ENCODE data around the gene NKX6-2. TPM values are rescaled to one million over a fixed set of nuclear protein-coding genes. Genes with fewer than 3 reads are reported as not detected.

Gene NKX6-2
- total RNA-seq, 2 experiments from 2014 or later = not detected

GRCh38 chr10:132790934-132791829, 5.2 kb upstream of the NKX6-2 start:
- Mint-ChIP-seq H3K36me3 (ENCODE audit: low read depth) (no peaks in the 10 kb centered on the region), H3K4me1 (no peaks in the 10 kb centered on the region), H3K4me3 (no peak overlapping the region), H3K27ac (no peak overlapping the region), H3K9me3 (ENCODE audit: low read depth) (no peaks in the 10 kb centered on the region), H3K27me3 (peaks cover 11% of the 10 kb centered on the region)
- POLR2A ChIA-PET = no interaction called here
- DNase-seq (no peak), ATAC-seq (no peak)
- intact Hi-C loops (cut with DNase I, micrococcal nuclease) = no loop called here
- CTCF ChIA-PET = no interaction called here

- no peaks in the 10 kb centered on the region for H3K4me1 Mint-ChIP-seq
These were observed 4.5 kb upstream of the NKX6-2 start for GRCh38 chr10:132790470-132790869.

GRCh38 chr10:132789659-132790148, 3.8 kb upstream of the NKX6-2 start:
- DNase-seq (no peak), ATAC-seq (no peak)
- Mint-ChIP-seq H3K36me3 (ENCODE audit: low read depth) (no peaks in the 10 kb centered on the region), H3K4me3 (no peak overlapping the region), H3K27ac (no peak overlapping the region), H3K4me1 (no peaks in the 10 kb centered on the region), H3K27me3 (peaks cover 11% of the 10 kb centered on the region), H3K9me3 (ENCODE audit: low read depth) (no peaks in the 10 kb centered on the region)
- CTCF ChIA-PET = interaction anchor here (0.9 kb wide), 1 partner anchor 135 kb away, joined by 4 read pairs; no protein-coding TSS in a partner anchor
- POLR2A ChIA-PET = no interaction called here
- intact Hi-C loops (cut with DNase I, micrococcal nuclease) = loop anchor here (10.0 kb wide), 2 partner anchors 135 to 445 kb away; partner anchors contain the start of genes UTF1 (in 1 of the 2) and VENTX (in 1 of the 2)

More at GRCh38 chr10:132790470-132790869, 4.5 kb upstream of the NKX6-2 start:
- H3K27me3 Mint-ChIP-seq = peaks cover 11% of the 10 kb centered on the region
- no peaks in the 10 kb centered on the region for H3K36me3 Mint-ChIP-seq (ENCODE audit: low read depth)
- H3K4me3 Mint-ChIP-seq = no peak overlapping the region
- H3K27ac Mint-ChIP-seq = no peak overlapping the region
- no peak for DNase-seq
- ATAC-seq = no peak
- POLR2A ChIA-PET = no interaction called here
- intact Hi-C loops (cut with DNase I, micrococcal nuclease) = no loop called here
- H3K9me3 Mint-ChIP-seq (ENCODE audit: low read depth) = no peaks in the 10 kb centered on the region
- CTCF ChIA-PET = interaction anchor here (0.9 kb wide), 1 partner anchor 135 kb away, joined by 4 read pairs; no protein-coding TSS in a partner anchor

- H3K4me3 Mint-ChIP-seq = no peak overlapping the region
- no peak overlapping the region for H3K27ac Mint-ChIP-seq
- DNase-seq (no peak), ATAC-seq (no peak)
- intact Hi-C loops (cut with DNase I, micrococcal nuclease) = loop anchor here (10.0 kb wide), 2 partner anchors 134 to 446 kb away; partner anchors contain the start of genes UTF1 (in 1 of the 2) and VENTX (in 1 of the 2)
- H3K4me1 Mint-ChIP-seq = no peaks in the 10 kb centered on the region
- CTCF ChIA-PET = no interaction called here
- H3K9me3 Mint-ChIP-seq (ENCODE audit: low read depth) = no peaks in the 10 kb centered on the region
- H3K27me3 Mint-ChIP-seq = peaks cover 13% of the 10 kb centered on the region
- H3K36me3 Mint-ChIP-seq (ENCODE audit: low read depth) = no peaks in the 10 kb centered on the region
- POLR2A ChIA-PET = no interaction called here
These were observed 2.9 kb upstream of the NKX6-2 start for GRCh38 chr10:132788831-132789219.

- intact Hi-C loops (cut with DNase I, micrococcal nuclease) = loop anchor here (10.0 kb wide), 2 partner anchors 134 to 446 kb away; partner anchors contain the start of genes UTF1 (in 1 of the 2) and VENTX (in 1 of the 2)
- ATAC-seq (no peak), DNase-seq (peak; percentile 26)
- Mint-ChIP-seq H3K27me3 (peaks cover 17% of the 10 kb centered on the region), H3K4me3 (no peak overlapping the region), H3K36me3 (ENCODE audit: low read depth) (peaks cover 2% of the 10 kb centered on the region), H3K27ac (no peak overlapping the region), H3K4me1 (no peaks in the 10 kb centered on the region), H3K9me3 (ENCODE audit: low read depth) (no peaks in the 10 kb centered on the region)
- POLR2A ChIA-PET = no interaction called here
- CTCF ChIA-PET = no interaction called here
These were observed 2.4 kb upstream of the NKX6-2 start for GRCh38 chr10:132788180-132788830.

GRCh38 chr10:132787495-132788179, 1.7 kb upstream of the NKX6-2 start:
- peaks cover 17% of the 10 kb centered on the region for H3K27me3 Mint-ChIP-seq
- peak; percentile 49 for DNase-seq
- H3K4me1 Mint-ChIP-seq = no peaks in the 10 kb centered on the region
- no peak overlapping the region for H3K27ac Mint-ChIP-seq
- intact Hi-C loops (cut with DNase I, micrococcal nuclease) = loop anchor here (2.0 to 10.0 kb wide), 3 partner anchors 133 to 447 kb away; partner anchors contain the start of genes UTF1 (in 1 of the 2) and VENTX (in 1 of the 2)
- H3K4me3 Mint-ChIP-seq = no peak overlapping the region
- ChIA-PET POLR2A (no interaction called here), CTCF (no interaction called here)
- H3K36me3 Mint-ChIP-seq (ENCODE audit: low read depth) = peaks cover 3% of the 10 kb centered on the region
- H3K9me3 Mint-ChIP-seq (ENCODE audit: low read depth) = no peaks in the 10 kb centered on the region
- ATAC-seq = no peak

- ATAC-seq (no peak), DNase-seq (no peak)
- H3K27ac Mint-ChIP-seq = no peak overlapping the region
- H3K4me3 Mint-ChIP-seq = no peak overlapping the region
- H3K4me1 Mint-ChIP-seq = no peaks in the 10 kb centered on the region
- intact Hi-C loops (cut with DNase I, micrococcal nuclease) = loop anchor here (2.0 to 10.0 kb wide), 3 partner anchors 132 to 448 kb away; partner anchors contain the start of genes UTF1 (in 1 of the 2) and VENTX (in 1 of the 2)
- ChIA-PET POLR2A (no interaction called here), CTCF (no interaction called here)
- peaks cover 8% of the 10 kb centered on the region for H3K36me3 Mint-ChIP-seq (ENCODE audit: low read depth)
- no peaks in the 10 kb centered on the region for H3K9me3 Mint-ChIP-seq (ENCODE audit: low read depth)
- peaks cover 17% of the 10 kb centered on the region for H3K27me3 Mint-ChIP-seq
These were observed 1.0 kb upstream of the NKX6-2 start for GRCh38 chr10:132786884-132787494.

- peaks cover 17% of the 10 kb centered on the region for H3K27me3 Mint-ChIP-seq
- DNase-seq (no peak), ATAC-seq (no peak)
- H3K27ac Mint-ChIP-seq = no peak overlapping the region
- CTCF ChIA-PET = no interaction called here
- no peak overlapping the region for H3K4me3 Mint-ChIP-seq
- intact Hi-C loops (cut with DNase I, micrococcal nuclease) = loop anchor here (2.0 to 10.0 kb wide), 3 partner anchors 132 to 448 kb away; partner anchors contain the start of genes UTF1 (in 1 of the 2) and VENTX (in 1 of the 2)
- H3K9me3 Mint-ChIP-seq (ENCODE audit: low read depth) = no peaks in the 10 kb centered on the region
- POLR2A ChIA-PET = no interaction called here
- peaks cover 13% of the 10 kb centered on the region for H3K36me3 Mint-ChIP-seq (ENCODE audit: low read depth)
- H3K4me1 Mint-ChIP-seq = no peaks in the 10 kb centered on the region
These were observed 533 bp upstream of the NKX6-2 start for GRCh38 chr10:132786476-132786883.

- CTCF ChIA-PET = no interaction called here
- peaks cover 18% of the 10 kb centered on the region for H3K36me3 Mint-ChIP-seq (ENCODE audit: low read depth)
- DNase-seq (peak; percentile 30), ATAC-seq (no peak)
- peaks cover 14% of the 10 kb centered on the region for H3K27me3 Mint-ChIP-seq
- intact Hi-C loops (cut with DNase I, micrococcal nuclease) = loop anchor here (10.0 kb wide), 2 partner anchors 130 to 450 kb away; partner anchors contain the start of genes UTF1 (in 1 of the 2) and VENTX (in 1 of the 2)
- H3K4me1 Mint-ChIP-seq = no peaks in the 10 kb centered on the region
- POLR2A ChIA-PET = no interaction called here
- no peaks in the 10 kb centered on the region for H3K9me3 Mint-ChIP-seq (ENCODE audit: low read depth)
- no peak overlapping the region for H3K27ac Mint-ChIP-seq
- no peak overlapping the region for H3K4me3 Mint-ChIP-seq
These were observed 853 bp downstream of the NKX6-2 start for GRCh38 chr10:132784866-132785722.

Measured in activated CD4-positive, alpha-beta T cell treated with anti-CD3 and anti-CD28 coated beads for 36 hours (primary cell).